ENCODE measurements around the gene CASS4.

The CASS4 gene

GRCh38 chr20:56488566-56488965 lies 76.5 kb downstream of the CASS4 start:
- no peak for TF ChIP-seq CTCF (IDR thresholded peaks at IDR 0.05; ENCODE audit: insufficient read depth, low read depth, low read length, missing control alignments)
- no peak overlapping the region for H3K4me3 ChIP-seq (ENCODE audit: low read depth, low read length)
- no peak for DNase-seq (ENCODE audit: low read depth)

GRCh38 chr20:56501116-56501515 lies 89.1 kb downstream of the CASS4 start:
- H3K4me3 ChIP-seq (ENCODE audit: low read depth, low read length) = no peak overlapping the region
- TF ChIP-seq CTCF (IDR thresholded peaks at IDR 0.05; ENCODE audit: insufficient read depth, low read depth, low read length, missing control alignments) = no peak
- no peak for DNase-seq (ENCODE audit: low read depth)

DNA sequence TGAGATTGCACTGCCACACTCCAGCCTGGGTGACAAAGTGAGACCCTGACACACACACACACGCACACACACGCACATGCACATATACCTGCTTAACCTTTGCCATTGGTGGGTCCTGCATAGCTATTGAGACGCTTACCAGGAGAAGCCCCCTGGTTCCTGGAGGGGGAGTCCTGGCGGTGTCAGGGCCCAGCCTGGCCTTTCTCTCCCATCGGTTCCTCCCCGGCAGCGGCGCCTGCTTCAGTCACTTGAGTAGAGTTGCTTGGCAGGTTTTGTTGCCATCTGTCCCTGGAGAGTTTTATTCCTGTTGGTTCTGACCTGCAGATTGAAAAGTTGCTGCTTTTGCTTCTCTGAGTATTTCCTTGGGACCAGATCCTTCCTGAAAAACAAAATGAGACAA lies 91.9 kb downstream of the CASS4 start:
- TF ChIP-seq CTCF (IDR thresholded peaks at IDR 0.05; ENCODE audit: insufficient read depth, low read depth, low read length, missing control alignments) = no peak
- H3K4me3 ChIP-seq (ENCODE audit: low read depth, low read length) = no peak overlapping the region
- DNase-seq (ENCODE audit: low read depth) = no peak

DNA sequence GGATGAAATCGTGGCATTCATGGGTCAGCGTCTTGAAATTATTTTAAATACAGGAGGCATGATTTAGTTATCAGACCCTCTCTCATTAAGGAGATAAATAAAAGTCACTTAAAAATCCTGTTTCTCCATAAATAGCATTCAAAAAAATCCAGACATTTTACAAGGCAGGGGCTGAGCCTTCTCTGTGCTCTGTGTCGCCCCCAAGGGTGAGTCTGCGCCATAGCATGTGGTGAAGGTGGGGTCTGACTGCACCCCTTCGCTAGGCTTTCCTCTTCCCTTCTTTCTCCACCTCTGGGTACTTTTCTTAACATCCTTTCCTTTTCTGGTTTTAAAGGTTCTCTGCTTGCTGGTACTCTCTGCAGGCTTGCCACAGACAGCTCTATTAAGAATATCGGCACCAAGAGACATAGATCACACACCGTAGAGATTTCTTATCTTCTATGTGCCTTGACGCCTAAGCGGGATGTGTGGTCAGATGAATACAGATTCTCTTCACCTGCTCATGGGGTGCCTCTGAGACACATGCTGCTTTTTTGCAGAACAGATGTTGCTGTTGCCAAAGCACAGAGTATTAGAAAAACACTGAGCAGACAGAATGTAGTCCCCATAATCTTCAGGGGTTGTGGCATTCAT lies 92.4 kb downstream of the CASS4 start:
- no peak overlapping the region for H3K4me3 ChIP-seq (ENCODE audit: low read depth, low read length)
- no peak for DNase-seq (ENCODE audit: low read depth)
- peak; percentile 48 for TF ChIP-seq CTCF (IDR thresholded peaks at IDR 0.05; ENCODE audit: insufficient read depth, low read depth, low read length, missing control alignments)

DNA sequence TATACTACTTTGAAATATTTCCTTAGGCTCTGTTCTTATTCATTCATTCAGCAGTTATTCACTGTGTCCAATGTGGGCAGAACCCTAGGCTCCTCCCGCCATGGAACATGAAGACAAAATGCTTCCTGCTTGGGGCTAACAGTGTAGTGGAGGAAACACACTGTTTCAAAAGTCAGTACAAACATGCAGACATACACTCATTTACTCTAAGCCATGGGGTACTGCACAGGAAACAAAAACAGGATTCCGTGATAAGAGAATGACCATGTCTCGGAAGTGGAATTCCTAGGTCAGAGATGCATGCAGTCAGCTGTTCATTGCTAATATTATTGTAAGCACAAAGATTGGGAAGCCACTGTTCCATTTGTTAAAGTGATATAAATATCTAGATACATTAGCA lies 94.0 kb downstream of the CASS4 start:
- no peak overlapping the region for H3K4me3 ChIP-seq (ENCODE audit: low read depth, low read length)

More for the DNA sequence above, 94.0 kb downstream of the CASS4 start:
- no peak for TF ChIP-seq CTCF (IDR thresholded peaks at IDR 0.05; ENCODE audit: insufficient read depth, low read depth, low read length, missing control alignments)
- no peak for DNase-seq (ENCODE audit: low read depth)

Data from GM12865 (cell line).